Nephron progenitor cell (in vitro differentiated cells): ENCODE results near the gene PITX1.

Experiments used
- DNase-seq: peaks from one replicate; pipeline ENCODE4 v3.0.0; 2021
- H3K27ac Mint-ChIP-seq: 2 replicates; pipeline ENCODE4 v1.8.0; 2021; ENCODE audit warnings: mild to moderate bottlenecking, moderate library complexity, mixed read lengths
- H3K27me3 Mint-ChIP-seq: 2 replicates; pipeline ENCODE4 v1.8.0; 2021; ENCODE audit warnings: mild to moderate bottlenecking, low read depth, mixed read lengths; ENCODE audit not compliant: poor library complexity
- H3K36me3 Mint-ChIP-seq: 2 replicates; pipeline ENCODE4 v1.8.0; 2021; ENCODE audit warnings: low read depth, mixed read lengths
- H3K4me1 Mint-ChIP-seq: 2 replicates; pipeline ENCODE4 v1.8.0; 2021; ENCODE audit warnings: mixed read lengths
- H3K4me3 Mint-ChIP-seq: 2 replicates; pipeline ENCODE4 v1.8.0; 2021; ENCODE audit warnings: mild to moderate bottlenecking, moderate library complexity, mixed read lengths
- H3K9me3 Mint-ChIP-seq: 2 replicates; pipeline ENCODE4 v1.8.0; 2021; ENCODE audit warnings: mild to moderate bottlenecking, moderate library complexity, mixed read lengths
- CTCF ChIP-seq: fragments of 200-600 bp; sonication (generic); IDR thresholded peaks from 2 replicates; pipeline ENCODE4 v1.5.0; 2021; ENCODE audit warnings: antibody characterized with exemption

The PITX1 gene

GRCh38 chr5:135045488-135045887 is 11.5 kb upstream of the PITX1 start:
- Mint-ChIP-seq H3K9me3 (no peaks in the 10 kb centered on the region), H3K4me3 (no peak overlapping the region), H3K4me1 (peaks cover 8% of the 10 kb centered on the region), H3K27ac (no peak overlapping the region), H3K36me3 (no peaks in the 10 kb centered on the region), H3K27me3 (peaks cover 85% of the 10 kb centered on the region)
- TF ChIP-seq CTCF, result no peak
- no peak for DNase-seq

GRCh38 chr5:135042595-135042994 is 8.6 kb upstream of the PITX1 start:
- no peaks in the 10 kb centered on the region for H3K36me3 Mint-ChIP-seq
- peaks cover 84% of the 10 kb centered on the region for H3K27me3 Mint-ChIP-seq
- H3K9me3 Mint-ChIP-seq, result no peaks in the 10 kb centered on the region
- no peak overlapping the region for H3K27ac Mint-ChIP-seq
- TF ChIP-seq CTCF, result no peak
- H3K4me3 Mint-ChIP-seq, result no peak overlapping the region
- no peak for DNase-seq
- H3K4me1 Mint-ChIP-seq, result peaks cover 7% of the 10 kb centered on the region

GRCh38 chr5:135041726-135042125 is 7.7 kb upstream of the PITX1 start:
- Mint-ChIP-seq H3K27me3 (peaks cover 89% of the 10 kb centered on the region), H3K36me3 (no peaks in the 10 kb centered on the region), H3K4me3 (no peak overlapping the region)

GRCh38 chr5:135041145-135041587 is 7.1 kb upstream of the PITX1 start:
- Mint-ChIP-seq H3K27ac (no peak overlapping the region), H3K4me3 (no peak overlapping the region)

More at GRCh38 chr5:135041726-135042125, 7.7 kb upstream of the PITX1 start:
- Mint-ChIP-seq H3K4me1 (no peaks in the 10 kb centered on the region), H3K27ac (no peak overlapping the region), H3K9me3 (no peaks in the 10 kb centered on the region)
- no peak for DNase-seq
- no peak for TF ChIP-seq CTCF

GRCh38 chr5:135040333-135041144 is 6.5 kb upstream of the PITX1 start:
- no peaks in the 10 kb centered on the region for H3K36me3 Mint-ChIP-seq
- peak overlapping the region; percentile 49 for H3K4me3 Mint-ChIP-seq
- H3K4me1 Mint-ChIP-seq, result no peaks in the 10 kb centered on the region
- peak; percentile 57 for DNase-seq
- TF ChIP-seq CTCF, result no peak
- H3K27ac Mint-ChIP-seq, result no peak overlapping the region
- H3K27me3 Mint-ChIP-seq, result peaks cover 96% of the 10 kb centered on the region
- no peaks in the 10 kb centered on the region for H3K9me3 Mint-ChIP-seq

More at GRCh38 chr5:135041145-135041587, 7.1 kb upstream of the PITX1 start:
- Mint-ChIP-seq H3K36me3 (no peaks in the 10 kb centered on the region), H3K4me1 (no peaks in the 10 kb centered on the region), H3K9me3 (no peaks in the 10 kb centered on the region), H3K27me3 (peaks cover 94% of the 10 kb centered on the region)
- TF ChIP-seq CTCF, result no peak
- no peak for DNase-seq

- peaks cover 2% of the 10 kb centered on the region for H3K4me1 Mint-ChIP-seq
- H3K27ac Mint-ChIP-seq, result no peak overlapping the region
- no peaks in the 10 kb centered on the region for H3K9me3 Mint-ChIP-seq
- no peak for DNase-seq
- TF ChIP-seq CTCF, result no peak
- peak overlapping the region; percentile 49 for H3K4me3 Mint-ChIP-seq
- H3K27me3 Mint-ChIP-seq, result peaks cover 97% of the 10 kb centered on the region
- no peaks in the 10 kb centered on the region for H3K36me3 Mint-ChIP-seq
Measured at GRCh38 chr5:135040034-135040332, 6.0 kb upstream of the PITX1 start.
